ENCODE results near the gene PVALB.

Gene PVALB

GRCh38 chr22:36846271-36846670, 29.4 kb upstream of the PVALB start:
- no peak for DNase-seq

- DNase-seq, result no peak
Observed at GRCh38 chr22:36840106-36840505, 23.3 kb upstream of the PVALB start.

DNA sequence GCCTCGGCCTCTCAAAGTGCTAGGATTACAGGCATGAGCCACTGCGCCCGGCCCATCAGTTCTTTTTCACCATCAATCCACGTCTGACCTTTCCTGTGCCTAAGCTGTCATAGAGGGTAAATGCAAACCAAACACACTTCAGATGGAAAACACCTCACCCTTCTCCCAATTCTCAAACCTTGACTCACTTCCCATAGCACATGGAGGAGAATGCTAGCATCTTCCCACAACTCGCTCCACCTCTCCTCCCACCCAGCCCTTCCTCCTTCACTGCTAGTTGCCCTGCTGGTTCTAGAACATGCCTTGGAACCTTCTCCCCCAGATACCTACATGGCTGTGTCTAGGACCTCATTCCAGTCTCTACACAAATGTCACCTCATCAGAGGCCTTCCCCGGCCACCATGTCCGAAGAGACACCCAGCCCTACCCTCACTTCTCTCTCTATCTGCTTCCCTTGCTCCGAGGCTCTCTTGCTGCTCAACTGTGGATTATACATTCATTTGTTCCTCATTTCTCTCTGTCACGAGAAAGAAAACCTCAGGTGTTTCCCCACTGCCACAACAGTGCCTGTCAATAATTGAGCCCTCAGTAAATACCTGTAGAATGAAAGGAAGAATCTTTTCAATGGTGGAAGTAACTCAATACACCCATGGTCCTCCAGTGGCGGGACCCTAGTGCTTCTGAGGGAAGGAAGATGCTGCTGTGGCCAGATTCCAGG, 22.7 kb upstream of the PVALB start:
- no peak for DNase-seq

GRCh38 chr22:36838119-36839030, 21.5 kb upstream of the PVALB start:
- DNase-seq, result no peak

DNA sequence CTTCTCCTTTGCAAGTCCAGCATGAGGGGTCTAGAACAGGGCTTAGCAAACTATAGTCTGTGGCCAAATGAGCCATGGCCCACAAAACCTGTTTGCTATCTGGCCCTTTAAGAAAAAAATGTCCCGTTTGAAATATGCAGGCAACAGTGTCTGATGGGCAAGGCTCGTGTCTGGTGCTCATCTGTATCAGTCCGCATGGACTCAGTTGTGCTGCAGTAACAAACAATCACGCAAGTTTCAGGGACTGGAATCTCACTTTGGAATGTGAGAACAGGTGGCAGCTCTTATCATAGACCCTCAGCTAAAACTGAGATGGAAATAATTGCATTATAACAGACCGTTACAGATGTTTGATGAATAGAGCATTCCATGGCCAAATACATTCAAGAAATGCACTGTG, 19.1 kb upstream of the PVALB start:
- DNase-seq, result no peak

DNA sequence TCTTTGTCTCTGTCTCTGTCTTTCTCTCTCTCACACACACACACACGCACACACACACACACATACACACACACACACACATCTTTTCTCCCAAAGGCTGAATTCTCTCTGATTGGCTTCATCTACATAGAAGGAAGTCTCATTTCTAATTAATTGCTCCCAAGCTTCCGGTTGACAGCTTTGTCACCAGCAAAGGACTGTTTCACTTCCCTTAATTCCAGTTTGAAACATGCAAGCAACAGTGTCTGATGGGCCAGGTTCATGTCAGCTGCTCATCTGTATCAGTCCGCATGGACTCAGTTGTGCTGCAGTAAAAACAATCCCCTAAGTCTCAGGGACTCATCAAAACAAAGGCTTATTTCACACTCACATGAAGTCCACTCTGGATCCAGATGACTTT, 16.2 kb upstream of the PVALB start:
- no peak for DNase-seq

DNA sequence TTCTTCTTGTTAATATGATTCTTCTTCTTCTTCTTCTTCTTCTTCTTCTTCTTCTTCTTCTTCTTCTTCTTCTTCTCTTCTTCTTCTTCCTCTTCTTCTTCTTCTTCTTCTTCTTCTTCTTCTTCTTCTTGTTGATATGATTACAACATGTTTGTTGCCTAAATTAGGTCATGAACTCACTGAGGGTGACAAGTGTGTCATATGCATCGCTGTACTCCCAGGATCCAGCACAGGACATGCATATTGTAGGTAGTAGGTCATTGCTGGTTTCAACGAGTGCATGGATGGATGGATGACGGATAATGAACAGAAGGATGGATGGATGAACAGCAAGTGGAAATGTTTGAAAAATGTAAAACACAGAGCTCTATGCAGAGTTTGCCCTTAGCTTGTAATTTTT, 14.9 kb upstream of the PVALB start:
- DNase-seq, result no peak

- DNase-seq, result no peak
Observed at GRCh38 chr22:36831206-36831605, 14.4 kb upstream of the PVALB start.

DNA sequence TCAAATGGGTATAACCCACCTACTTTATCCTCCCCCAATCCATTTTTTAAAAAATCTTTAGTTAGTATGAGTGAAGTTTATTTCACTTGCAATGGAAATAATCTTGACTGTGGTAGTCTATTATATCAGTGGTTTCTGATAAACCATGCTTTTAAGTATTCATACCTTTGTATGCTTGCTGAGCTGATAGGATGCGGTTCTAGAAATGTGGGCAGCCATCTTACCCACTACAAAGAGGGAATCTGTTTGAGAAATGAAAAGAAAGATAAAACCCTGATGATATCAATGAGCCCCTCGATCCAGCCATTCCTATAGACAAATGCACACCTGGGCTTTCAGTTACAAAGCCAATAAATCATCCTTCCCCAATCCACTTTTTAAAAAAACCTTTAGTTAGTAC, 13.8 kb upstream of the PVALB start:
- DNase-seq, result no peak

DNA sequence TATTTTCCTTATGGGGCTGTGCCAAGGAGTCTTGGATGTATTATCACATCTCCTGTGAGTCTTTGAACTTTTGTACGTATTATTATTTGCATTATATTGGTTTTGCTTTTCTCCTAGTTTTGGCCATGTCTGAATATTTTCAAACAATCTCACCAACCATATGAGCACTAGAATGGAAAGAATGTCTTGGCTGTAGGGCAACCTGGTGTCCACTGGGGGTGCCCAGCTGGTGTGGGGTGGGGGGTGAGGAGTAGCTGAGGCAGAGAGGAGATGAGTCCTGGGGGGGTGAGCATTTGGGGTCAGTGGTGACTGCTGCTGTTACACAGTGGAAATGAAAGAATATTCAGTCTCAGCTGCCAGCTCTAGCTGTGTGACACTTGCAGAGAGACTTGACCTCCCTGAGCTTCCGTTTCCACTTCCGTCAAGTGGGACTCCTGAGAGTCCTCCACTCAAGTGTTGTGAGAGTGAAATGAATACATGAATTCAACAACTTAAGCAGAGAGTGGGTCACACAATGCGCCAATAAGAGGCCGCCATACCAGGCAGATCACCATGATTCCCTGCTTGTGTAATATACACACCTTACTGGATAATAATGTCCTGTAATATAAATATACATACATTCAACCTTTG, 12.7 kb upstream of the PVALB start:
- no peak for DNase-seq

GRCh38 chr22:36828815-36829214, 12.0 kb upstream of the PVALB start:
- DNase-seq, result no peak

DNA sequence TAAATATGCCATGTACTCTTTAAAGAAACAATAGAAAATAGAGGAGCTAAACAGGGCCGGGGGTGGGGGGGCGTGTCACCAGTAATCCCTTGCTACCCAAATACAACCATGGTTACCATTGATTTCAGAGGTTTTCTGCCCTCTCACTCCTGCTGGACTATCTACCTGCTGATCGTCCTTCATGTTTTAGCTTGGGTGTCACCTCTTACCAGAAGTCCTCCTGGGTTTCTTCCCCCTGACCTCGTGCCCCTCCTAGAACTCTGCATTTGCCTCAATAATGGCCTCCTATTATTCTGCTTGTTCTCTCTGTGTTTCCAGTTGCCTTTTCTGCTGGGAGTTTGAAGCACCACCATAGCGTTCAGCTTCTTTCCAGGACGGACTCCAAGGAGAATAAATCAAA, 9.4 kb upstream of the PVALB start:
- DNase-seq, result no peak

- no peak for DNase-seq
Observed at GRCh38 chr22:36824655-36825054, 7.8 kb upstream of the PVALB start.

GRCh38 chr22:36823186-36823839, 6.5 kb upstream of the PVALB start:
- DNase-seq, result no peak

- DNase-seq, result no peak
Observed at GRCh38 chr22:36822581-36822980, 5.7 kb upstream of the PVALB start.

GRCh38 chr22:36819112-36819511, 2.3 kb upstream of the PVALB start:
- DNase-seq, result no peak

GRCh38 chr22:36818010-36818642, 1.3 kb upstream of the PVALB start:
- no peak for DNase-seq

GRCh38 chr22:36817525-36817848, 652 bp upstream of the PVALB start:
- no peak for DNase-seq

DNA sequence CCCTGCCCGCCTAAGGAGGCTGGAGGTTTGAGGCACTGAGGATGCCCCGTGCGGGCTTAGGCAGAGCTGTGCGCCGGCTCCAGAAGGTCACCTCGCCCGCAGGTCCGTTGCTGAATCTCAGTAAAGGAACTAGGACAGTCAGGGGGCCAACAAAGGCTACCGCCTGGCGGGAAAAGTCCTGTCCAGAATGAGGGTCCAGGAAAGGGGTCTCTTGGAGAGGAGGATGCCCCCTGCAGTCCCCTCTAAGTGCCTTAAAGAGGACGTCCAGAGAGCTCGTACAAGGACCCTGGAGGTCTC, 548 bp downstream of the PVALB start:
- DNase-seq, result no peak

DNA sequence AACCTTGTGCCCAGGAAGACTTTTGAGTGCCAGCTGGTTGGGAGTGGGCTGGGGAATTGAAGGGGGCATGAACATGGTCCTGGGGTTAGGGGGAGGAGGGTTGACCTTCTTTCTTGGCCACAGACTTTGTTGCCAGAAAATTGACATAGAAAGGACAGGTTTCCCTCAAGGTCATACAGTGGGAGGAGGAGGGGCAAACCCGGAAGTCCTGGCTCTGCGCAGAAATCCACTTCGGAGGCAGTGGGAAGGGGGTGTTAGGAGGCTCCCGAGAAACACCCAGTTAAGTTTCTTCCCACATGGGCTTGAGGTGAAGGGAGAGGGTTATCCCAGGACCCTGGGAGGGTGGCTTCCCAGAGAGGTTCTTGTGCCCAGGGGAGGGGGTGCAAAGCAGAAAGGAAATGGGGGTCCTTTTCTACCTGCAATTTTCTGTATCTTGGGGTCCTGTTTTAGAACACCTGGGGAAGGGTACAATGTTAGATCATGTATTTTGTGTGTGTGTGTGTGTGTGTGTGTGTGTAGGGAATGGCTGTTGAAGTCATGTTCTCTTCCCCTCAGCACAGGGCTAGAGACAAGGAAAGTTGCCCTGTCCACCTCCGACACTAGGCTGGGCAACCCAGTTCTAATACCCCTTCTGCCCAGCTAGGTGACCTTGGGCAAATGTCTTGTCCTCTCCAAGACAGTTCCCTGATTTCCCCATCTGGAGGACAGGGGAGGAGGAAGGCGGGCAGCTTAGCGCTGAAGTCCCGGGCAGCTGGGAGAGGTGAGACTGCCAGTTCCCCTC, 1.1 kb downstream of the PVALB start:
- no peak for DNase-seq

DNA sequence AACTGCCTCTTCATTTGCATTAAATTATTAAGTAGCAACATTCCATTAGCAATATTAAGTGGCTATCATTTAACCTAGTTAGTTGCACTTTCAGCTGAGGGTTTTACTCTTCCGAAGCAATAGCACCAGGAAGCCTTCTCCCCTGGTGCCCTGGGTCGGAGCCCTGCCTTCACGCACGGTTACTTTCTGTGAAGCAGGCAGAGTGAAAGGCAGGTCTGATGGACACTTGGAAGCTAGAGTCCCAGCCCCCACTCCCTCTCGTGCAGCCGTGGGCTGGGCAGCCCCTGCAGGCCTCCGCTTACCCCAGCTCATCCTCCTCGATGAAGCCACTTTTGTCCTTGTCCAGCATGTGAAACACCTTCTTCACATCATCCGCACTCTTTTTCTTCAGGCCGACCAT, 2.0 kb downstream of the PVALB start:
- DNase-seq, result no peak

DNA sequence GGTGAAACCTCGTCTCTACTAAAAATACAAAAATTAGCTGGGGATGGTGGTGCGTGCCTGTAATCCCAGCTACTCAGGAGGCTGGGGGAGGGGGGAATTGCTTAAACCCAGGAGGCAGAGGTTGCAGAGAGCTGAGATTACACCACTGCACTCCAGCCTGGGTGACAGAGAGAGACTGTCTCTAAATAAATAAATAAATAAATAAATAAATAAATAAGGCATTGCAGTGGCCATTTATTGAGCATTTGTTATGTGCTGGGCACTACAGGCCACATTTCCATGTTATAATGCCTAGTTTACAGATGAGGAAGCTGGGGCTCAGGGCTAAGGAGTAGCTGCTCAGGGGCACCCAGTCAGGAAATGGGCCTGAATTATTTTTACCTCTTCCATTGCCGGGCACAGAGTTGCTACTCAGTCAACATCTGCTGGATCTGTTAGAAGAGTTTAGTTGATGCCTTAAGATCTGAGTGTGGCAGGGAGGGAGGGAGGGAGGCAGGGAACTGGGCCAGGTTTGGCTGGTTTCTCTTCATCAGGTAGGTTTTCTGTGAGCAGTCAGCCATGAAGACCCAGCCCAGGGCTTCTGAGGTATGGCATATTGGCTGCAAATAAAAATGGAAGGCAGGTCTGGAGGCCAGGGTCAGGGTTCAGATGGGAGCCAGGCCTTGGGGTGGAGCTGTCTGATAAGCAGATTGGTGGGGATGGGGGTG, 5.6 kb downstream of the PVALB start:
- no peak for DNase-seq

Data from activated gamma-delta T cell (primary cell).